GM19452 (cell line): ENCODE measurements around the gene MISFA.
"Not testable (repeated sequence)": the region's sequence is repeated elsewhere in the genome, so short reads cannot be mapped to it uniquely, and the experiment has no call there.

Source experiments
- ATAC-seq: cut with Tn5 transposase; IDR thresholded peaks from one replicate; pipeline ENCODE4 v1.9.1; 2021; ENCODE audit not compliant: unreplicated experiment

MISFA gene

DNA sequence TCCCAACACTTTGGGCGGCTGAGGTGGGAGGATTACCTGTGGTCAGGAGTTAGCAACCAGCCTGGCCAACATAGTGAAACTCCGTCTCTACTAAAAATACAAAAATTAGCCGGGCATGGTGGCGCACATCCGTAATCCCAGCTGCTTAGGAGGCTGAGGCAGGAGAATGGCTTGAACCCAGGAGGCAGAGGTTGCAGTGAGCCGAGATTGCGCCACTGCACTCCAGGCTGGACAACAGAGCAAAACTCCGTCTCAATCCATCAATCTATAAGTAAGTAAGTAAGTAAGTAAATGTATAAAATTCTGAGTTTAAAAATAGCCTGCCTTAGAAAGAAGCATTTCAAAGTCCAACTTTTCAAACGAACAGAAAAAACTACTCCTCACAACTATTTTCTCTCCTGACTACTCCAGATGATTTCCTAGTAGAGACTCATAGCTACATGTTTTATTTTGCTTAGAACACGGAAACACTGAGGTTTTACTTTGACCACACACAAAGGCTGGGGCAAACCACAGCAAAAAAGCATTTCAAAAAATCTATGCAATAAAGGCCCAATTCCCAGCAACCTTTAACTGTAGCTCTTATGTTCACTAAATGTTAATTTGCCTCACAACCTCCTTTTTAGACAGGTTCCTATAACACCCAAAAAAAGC lies 18.2 kb downstream of the MISFA start:
- no peak for ATAC-seq

DNA sequence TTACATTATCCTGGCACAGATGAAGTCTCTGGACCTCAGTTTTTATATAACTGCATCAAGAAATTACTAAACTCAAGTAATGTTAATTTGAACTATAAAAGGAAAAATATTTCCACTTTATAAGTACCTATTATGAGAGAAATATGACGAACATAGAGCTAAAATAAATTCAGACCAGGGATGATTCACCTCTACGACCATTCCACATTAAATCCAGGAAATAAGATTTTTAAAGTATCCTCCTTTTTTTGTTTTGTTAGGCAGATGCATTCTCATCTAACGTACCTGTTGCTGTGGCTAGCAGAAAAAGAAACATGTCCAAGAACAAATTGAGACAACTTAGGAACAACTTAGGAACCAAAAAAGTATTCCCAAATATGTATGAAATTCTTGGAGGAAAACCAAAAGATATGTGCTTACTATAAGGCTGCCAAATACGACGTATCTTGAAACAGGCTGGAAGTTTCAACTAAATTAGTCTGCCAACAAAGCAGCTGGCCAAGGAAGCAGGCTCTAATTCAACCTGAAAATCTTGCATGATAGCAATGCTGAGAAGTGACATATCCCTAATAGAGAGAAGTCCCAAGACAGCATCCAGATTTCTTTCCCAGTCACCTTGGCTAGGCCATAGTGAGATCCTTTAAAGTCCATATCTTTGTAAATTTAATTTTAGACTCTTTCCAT lies 18.9 kb downstream of the MISFA start:
- no peak for ATAC-seq

DNA sequence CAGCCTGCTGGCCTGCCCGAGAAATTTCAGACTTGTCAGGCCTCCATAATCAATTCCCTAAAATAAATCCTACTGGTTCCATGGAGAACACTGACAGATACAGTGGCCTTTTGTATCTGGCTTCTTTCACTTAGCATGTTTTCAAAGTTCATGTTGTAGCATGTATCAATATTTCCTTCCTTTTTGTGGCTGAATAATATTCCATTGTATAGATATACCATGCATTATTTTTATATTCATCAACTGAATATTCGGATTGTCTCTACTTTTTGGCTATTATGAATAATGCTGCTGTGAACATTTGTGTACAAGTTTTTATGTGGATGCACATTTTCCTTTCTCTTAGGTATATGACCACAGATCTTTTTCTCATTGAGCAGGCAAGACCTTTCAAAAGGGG lies 24.1 kb downstream of the MISFA start:
- no peak for ATAC-seq

DNA sequence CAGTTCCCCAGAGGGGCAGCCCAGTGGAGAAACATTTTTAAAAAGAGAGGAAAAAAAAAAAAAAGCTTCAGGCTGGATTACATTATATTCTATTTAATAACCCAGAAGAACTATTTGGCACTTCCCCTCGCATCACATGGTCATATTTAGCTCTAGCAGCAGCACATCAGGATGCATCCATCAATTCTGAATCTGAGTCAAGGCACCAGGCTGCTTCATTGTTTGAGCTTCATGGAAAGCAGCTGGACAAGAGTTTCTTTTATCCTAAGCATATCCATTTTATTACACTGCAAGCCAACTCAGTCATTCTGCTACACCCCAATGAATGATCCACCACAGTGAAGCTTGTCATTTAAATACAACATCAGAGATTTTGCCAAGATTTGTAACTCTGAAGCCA lies 24.6 kb downstream of the MISFA start:
- no peak for ATAC-seq

DNA sequence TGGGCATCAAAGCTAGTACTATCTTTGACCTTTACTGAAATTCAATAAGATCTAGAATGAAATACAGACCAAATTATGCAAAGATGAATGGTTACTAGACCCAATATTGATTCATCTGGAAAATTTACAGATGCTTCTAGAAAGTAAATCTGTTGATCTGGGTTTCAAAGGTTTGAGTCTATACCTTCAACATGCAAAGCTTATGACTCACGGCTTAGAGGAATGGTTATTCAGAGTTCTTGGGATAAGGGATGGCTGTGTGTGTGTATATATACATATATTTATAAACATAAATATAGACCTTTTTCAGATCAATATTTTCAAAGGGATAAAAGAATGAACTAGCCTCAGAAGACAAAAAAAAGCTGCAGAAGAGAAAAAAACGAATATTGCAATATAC lies 33.3 kb downstream of the MISFA start:
- ATAC-seq, result no peak

DNA sequence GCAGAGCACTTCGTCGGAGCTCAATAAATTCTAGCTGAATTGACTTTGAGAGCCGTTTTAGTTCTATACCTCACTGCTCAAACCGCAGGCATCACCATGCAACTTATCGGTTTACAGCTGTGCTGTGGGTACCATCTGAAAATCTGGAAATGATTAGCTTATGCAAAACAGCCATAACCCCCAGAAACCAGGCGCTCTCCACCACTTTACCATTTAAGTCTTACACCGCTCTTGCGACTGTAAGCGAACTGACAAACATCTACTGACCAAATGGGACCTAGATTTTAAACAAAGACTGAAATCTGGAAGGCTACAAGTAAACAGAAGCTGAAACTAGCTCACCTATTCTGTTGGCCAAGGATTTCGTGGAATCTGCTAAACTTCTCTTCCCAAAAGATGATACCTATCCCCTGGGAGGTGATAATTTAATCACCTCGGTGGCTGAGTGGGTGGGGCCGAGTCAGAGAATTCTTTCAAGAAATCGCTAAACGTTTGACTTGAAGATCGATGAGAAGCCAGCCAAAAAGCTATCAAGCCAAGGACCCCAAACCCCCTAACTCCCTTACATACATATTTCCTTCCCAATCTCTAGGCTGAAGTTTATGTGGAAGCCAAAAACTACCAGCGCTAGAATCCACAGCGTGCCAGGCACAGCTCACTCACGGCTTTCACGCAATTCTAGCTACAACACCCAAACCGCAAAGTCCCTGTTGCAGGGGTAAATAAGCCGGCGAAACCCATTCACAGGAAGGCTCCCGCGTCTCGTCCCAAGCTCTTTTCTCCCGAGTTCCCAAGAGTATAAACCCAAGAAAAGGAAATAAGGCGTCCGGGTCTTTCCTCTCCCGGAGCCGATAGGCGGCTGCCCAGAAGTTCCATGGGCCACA lies 33.9 kb downstream of the MISFA start:
- peak; percentile 65 for ATAC-seq

DNA sequence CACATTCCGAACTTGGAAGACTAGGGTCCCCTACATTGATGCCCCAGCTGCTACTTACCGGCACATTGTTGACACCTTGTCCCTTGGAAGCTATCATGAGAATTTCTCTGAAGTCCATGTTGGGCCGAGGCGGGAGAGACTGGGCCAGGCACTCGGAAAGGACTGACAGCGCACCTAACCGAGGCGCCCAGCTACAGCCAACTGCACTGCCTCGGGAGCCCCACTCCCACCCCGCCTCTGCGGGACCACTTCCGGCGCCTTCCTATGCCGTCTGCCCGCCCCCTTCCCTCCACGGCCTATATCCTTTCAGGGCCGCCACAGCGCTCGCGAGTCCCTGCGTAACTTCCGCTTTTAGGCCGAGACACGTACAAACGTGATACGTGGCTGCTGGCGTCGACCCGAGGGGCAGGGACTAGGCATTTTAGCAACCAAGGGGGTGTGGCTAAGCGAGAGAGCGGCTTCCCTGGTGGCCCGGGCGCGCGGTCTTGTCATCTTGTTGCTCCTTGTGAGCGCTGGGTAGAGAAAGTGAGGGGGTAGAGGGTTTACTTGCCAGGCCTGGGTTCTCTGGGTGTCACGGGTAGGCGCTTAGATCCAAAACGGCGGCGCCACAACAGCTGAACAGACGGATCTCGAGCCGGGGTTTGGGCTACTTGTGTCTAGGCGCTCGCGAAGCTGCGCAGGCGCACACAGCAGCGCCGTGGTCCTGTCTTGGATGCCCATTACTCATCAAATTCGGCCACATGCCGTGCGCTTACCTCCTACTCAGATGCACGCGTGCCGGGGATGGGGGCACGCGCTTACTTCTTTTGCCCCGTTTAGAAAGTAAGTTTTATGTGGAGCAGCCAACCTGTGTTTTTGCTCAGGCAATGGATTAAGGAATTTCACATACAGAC lies 34.8 kb downstream of the MISFA start, which contains the start of gene SPTY2D1:
Gene SPTY2D1, minus strand, starts transcription at position 203 of the 893 bp plus-strand sequence. Its CDS starts 85 bp downstream, at position 118.
- peak; percentile 94 for ATAC-seq

DNA sequence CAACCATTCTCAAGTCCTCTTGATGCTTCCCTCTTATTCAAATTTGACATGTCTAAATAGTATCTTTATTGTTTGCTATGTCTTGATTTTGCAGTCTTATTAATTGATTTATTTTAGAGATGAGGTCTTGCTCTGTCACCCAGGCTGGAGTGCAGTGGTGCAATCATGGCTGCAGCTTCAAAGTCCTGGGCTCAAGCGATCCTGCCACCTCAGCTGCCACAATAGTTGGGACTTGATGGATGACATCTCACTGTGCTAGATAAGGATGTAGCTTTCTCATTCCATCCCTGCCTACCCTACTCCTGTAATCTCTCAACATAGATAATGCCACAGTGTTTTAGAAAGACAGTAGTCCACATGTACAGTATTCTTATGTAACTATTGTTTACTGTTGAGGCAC lies 42.1 kb downstream of the MISFA start:
- ATAC-seq, result no peak

DNA sequence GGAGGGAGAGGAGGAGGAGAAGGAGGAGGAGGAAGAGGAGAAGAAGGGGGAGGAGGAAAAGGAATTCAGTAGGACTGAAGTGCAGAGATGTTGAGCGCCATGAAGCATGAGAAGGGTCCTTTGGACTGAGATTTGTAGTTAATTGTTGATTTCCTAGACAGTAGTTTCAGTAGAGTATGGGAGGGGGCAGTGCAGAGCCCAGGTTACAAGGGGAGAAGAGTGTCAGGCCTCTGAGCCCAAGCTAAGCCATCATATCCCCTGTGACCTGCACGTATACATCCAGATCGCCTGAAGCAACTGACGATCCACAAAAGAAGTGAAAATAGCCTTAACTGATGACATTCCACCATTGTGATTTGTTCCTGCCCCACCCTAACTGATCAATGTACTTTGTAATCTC lies 43.4 kb downstream of the MISFA start:
- not testable (repeated sequence) for ATAC-seq

DNA sequence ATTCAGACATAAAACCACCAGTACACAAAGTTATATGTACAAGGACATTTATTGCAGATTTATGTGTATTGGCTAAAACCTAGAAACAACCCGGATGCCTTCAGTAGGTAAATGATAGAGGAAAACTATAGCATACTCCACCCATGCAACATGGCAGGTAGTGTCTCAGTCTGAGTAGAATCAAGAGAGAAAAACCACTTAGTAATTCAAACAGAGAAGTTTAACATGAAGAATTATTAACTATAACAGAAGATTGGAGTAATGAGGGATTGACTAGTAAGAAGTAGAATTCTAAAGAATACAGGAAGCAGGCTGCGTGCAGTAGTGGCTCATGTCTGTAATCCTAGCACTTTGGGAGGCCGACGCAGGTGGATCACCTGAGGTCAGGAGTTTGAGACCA lies 50.8 kb downstream of the MISFA start:
- no peak for ATAC-seq

DNA sequence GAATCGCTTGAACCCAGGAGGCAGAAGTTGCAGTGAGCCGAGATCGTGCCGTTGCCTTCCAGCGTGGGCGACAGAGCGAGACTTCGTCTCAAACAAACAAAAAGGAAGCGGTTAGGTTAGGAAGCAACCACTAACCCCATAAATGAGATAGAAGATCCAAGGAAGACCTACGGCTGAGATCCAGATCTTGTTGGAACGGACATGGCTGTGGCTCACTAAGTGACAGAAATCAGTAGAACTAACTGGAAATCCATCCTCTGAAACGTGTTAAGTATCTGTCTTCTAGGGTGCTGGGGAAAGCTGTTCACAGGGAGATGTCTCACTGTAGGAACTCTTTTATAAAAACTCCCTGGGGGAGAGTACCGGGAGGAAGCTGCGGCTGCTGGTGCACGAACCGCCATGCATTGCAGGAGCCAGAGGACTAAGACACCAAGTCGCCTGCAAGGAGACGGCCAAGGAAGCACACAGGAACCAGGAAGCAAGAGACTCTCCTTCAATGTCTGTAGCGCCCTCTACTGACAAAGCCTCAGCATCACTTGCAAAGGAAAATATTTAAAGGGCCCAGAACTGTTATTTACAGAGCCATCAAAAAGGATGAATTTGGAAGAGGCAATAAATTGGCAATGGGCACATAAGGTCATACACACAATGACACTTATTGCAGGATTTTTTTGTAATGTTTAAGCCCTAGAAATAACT lies 51.4 kb downstream of the MISFA start:
- no peak for ATAC-seq
